HEK293 (cell line): ENCODE measurements around the gene SBSN.

ENCODE experiments used
- CTCF ChIA-PET: fragments of 350-600 bp; formaldehyde crosslinking; extraction: SDS; loops from one replicate; lab custom pipeline; 2021; ENCODE audit warnings: antibody characterized with exemption; lab: Yijun Ruan, JAX
- POLR2A ChIA-PET: fragments of 300-600 bp; formaldehyde crosslinking; extraction: SDS; loops from one replicate; lab custom pipeline; 2020; ENCODE audit warnings: antibody characterized with exemption, inconsistent platforms; lab: Yijun Ruan, JAX
- H3K27ac ChIP-seq: fragments of 200-500 bp; sonication (Bioruptor generic); 2 replicates; pipeline ENCODE4 v1.5.1; 2014; ENCODE audit warnings: low read depth, low read length, control low read depth, inconsistent platforms; ENCODE audit errors: extremely low read depth
- H3K36me3 ChIP-seq, 2 experiments: fragments of 200-500 bp in 1 of 2; sonication (Bioruptor generic) in 1 of 2; 1 replicate in 1 of 2; 2 replicates in 1 of 2; pipeline ENCODE4 v1.5.1; 2014 to 2017; ENCODE audit warnings: inconsistent platforms in 2 of 2, low read length in 2 of 2; ENCODE audit not compliant: control insufficient read depth in 2 of 2, insufficient read depth in 1 of 2
- H3K4me1 ChIP-seq: fragments of 200-500 bp; sonication (Bioruptor generic); 2 replicates; pipeline ENCODE4 v1.5.1; 2014; ENCODE audit warnings: mild to moderate bottlenecking, low read length, inconsistent platforms; ENCODE audit not compliant: control insufficient read depth, insufficient read depth
- H3K4me3 ChIP-seq: 2 replicates; pipeline ENCODE4 v1.5.1; 2011; ENCODE audit warnings: low read depth, mild to moderate bottlenecking, control low read depth, low read length, moderate library complexity
- H3K9me3 ChIP-seq: fragments of 200-500 bp; sonication (Bioruptor generic); 2 replicates; pipeline ENCODE4 v1.5.1; 2014; ENCODE audit warnings: low read depth, low read length, inconsistent platforms; ENCODE audit not compliant: control insufficient read depth, insufficient read depth
- BCL11B ChIP-seq: fragments of 450-650 bp; formaldehyde crosslinking; IDR thresholded peaks from 2 replicates; pipeline ENCODE4 v1.5.1; 2016; ENCODE audit warnings: low read depth, missing biosample characterization, missing genetic modification characterization
- KLF9 ChIP-seq: fragments of 450-650 bp; formaldehyde crosslinking; IDR thresholded peaks from 2 replicates; pipeline ENCODE4 v1.5.1; 2016; ENCODE audit warnings: missing biosample characterization, missing genetic modification characterization, low read depth
- SALL2 ChIP-seq: fragments of 450-650 bp; formaldehyde crosslinking; IDR thresholded peaks from 2 replicates; pipeline ENCODE4 v1.5.0; 2017; ENCODE audit warnings: missing biosample characterization, mild to moderate bottlenecking, missing genetic modification characterization, borderline replicate concordance
- ZFP69B ChIP-seq: fragments of 450-650 bp; formaldehyde crosslinking; IDR thresholded peaks from 2 replicates; pipeline ENCODE4 v1.5.1; 2016; ENCODE audit warnings: missing biosample characterization, missing genetic modification characterization
- ZNF155 ChIP-seq: fragments of 450-650 bp; formaldehyde crosslinking; IDR thresholded peaks from 2 replicates; pipeline ENCODE4 v1.5.1; 2016; ENCODE audit warnings: missing biosample characterization, missing genetic modification characterization
- ZNF202 ChIP-seq: fragments of 450-650 bp; formaldehyde crosslinking; IDR thresholded peaks from 2 replicates; pipeline ENCODE4 v1.5.1; 2016; ENCODE audit warnings: missing biosample characterization, missing genetic modification characterization, borderline replicate concordance
- ZNF266 ChIP-seq: fragments of 450-650 bp; formaldehyde crosslinking; IDR thresholded peaks from 2 replicates; pipeline ENCODE4 v1.5.1; 2016; ENCODE audit warnings: missing biosample characterization, missing genetic modification characterization, low read depth
- ZNF341 ChIP-seq: fragments of 450-650 bp; formaldehyde crosslinking; IDR thresholded peaks from 2 replicates; pipeline ENCODE4; 2016; ENCODE audit warnings: low read depth, missing biosample characterization, missing genetic modification characterization
- ZNF549 ChIP-seq: fragments of 450-650 bp; IDR thresholded peaks from 2 replicates; pipeline ENCODE4 v1.5.1; 2018; ENCODE audit warnings: missing biosample characterization, missing genetic modification characterization, mild to moderate bottlenecking, inconsistent platforms, moderate library complexity
- ZNF623 ChIP-seq: fragments of 450-650 bp; formaldehyde crosslinking; IDR thresholded peaks from 2 replicates; pipeline ENCODE4 v1.5.1; 2016; ENCODE audit warnings: missing biosample characterization, missing genetic modification characterization
- ZNF792 ChIP-seq: fragments of 450-650 bp; formaldehyde crosslinking; IDR thresholded peaks from 2 replicates; pipeline ENCODE4 v1.5.1; 2016; ENCODE audit warnings: missing biosample characterization, missing genetic modification characterization
- TF ChIP-seq, protein P1 (sequence below): fragments of 450-650 bp; formaldehyde crosslinking; IDR thresholded peaks from 2 replicates; pipeline ENCODE4 v1.5.1; 2016; ENCODE audit warnings: missing biosample characterization, missing genetic modification characterization
- TF ChIP-seq, protein P2 (sequence below): fragments of 450-650 bp; formaldehyde crosslinking; IDR thresholded peaks from 2 replicates; pipeline ENCODE4 v1.5.1; 2016; ENCODE audit warnings: missing biosample characterization, missing genetic modification characterization
- TF ChIP-seq, protein P3 (sequence below): fragments of 450-650 bp; formaldehyde crosslinking; IDR thresholded peaks from 2 replicates; pipeline ENCODE4 v1.5.1; 2017; ENCODE audit warnings: missing biosample characterization, missing genetic modification characterization
- TF ChIP-seq, protein P4 (sequence below): fragments of 450-650 bp; formaldehyde crosslinking; IDR thresholded peaks from 2 replicates; pipeline ENCODE4 v1.5.1; 2017; ENCODE audit warnings: missing biosample characterization, missing genetic modification characterization
- TF ChIP-seq, protein P5 (sequence below): fragments of 450-650 bp; formaldehyde crosslinking; IDR thresholded peaks from 2 replicates; pipeline ENCODE4 v1.5.1; 2017; ENCODE audit warnings: missing biosample characterization, missing genetic modification characterization
- TF ChIP-seq, protein P6 (sequence below): fragments of 450-650 bp; formaldehyde crosslinking; IDR thresholded peaks from 2 replicates; pipeline ENCODE4 v1.5.1; 2016; ENCODE audit warnings: missing biosample characterization, missing genetic modification characterization

Gene SBSN

DNA sequence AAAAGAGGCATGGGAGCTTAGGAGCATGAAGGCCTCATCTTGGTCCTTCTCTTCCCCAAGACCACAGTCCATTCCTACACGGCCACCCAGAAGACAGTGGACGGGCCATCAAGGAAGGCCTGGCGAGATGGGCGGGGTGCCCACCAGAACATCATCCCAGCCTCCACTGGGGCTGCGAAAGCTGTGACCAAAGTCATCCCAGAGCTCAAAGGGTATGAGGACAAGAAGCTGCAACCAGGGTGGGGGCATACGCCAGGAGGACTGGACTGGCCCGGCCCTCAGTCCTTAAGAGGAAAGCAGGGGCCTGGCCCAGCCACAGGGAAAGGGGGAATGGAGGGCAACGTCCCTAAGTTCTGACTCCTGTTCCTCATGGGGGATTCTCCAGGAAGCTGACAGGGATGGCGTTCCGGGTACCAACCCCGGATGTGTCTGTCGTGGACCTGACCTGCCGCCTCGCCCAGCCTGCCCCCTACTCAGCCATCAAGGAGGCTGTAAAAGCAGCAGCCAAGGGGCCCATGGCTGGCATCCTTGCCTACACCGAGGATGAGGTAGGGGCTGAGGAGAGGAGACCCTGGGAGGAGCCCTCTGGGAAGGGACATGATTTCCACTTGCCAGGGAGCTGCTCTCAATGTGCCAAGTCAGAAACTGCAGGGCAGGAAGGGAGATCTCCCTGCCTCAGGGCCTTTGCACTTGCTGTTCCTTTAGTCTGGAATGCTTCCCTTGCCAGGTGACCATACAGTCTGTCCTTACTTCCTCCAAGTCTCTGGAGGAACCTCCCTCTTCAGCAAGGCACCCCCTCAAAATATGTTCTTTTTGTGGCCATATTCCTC is 15.4 kb upstream of the SBSN start:
- POLR2A ChIA-PET = interaction anchor here (1.0 to 2.6 kb wide), 4 partner anchors 8 to 596 kb away, joined by 3 to 14 read pairs (median 5); partner anchors contain the start of gene CAPNS1
- Histone ChIP-seq H3K9me3 (no peaks in the 10 kb centered on the region), H3K36me3 (peaks cover 48 to 60% of the 10 kb centered on the region in 2 experiments), H3K4me1 (peaks cover 16% of the 10 kb centered on the region), H3K4me3 (no peak overlapping the region), H3K27ac (peak overlapping the region; percentile 94)
- TF ChIP-seq ZNF623 (tag by site-specific recombination) = peak; percentile 99
- TF ChIP-seq, protein P1, sequence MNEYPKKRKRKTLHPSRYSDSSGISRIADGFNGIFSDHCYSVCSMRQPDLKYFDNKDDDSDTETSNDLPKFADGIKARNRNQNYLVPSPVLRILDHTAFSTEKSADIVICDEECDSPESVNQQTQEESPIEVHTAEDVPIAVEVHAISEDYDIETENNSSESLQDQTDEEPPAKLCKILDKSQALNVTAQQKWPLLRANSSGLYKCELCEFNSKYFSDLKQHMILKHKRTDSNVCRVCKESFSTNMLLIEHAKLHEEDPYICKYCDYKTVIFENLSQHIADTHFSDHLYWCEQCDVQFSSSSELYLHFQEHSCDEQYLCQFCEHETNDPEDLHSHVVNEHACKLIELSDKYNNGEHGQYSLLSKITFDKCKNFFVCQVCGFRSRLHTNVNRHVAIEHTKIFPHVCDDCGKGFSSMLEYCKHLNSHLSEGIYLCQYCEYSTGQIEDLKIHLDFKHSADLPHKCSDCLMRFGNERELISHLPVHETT (tag by site-specific recombination) = no peak
- TF ChIP-seq, protein P2, sequence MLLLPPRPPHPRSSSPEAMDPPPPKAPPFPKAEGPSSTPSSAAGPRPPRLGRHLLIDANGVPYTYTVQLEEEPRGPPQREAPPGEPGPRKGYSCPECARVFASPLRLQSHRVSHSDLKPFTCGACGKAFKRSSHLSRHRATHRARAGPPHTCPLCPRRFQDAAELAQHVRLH (tag by site-specific recombination) = 0 out of 2 replicates have a peak, but pooled peaks have one; percentile 13
- CTCF ChIA-PET = interaction anchor here (0.6 to 2.5 kb wide), 7 partner anchors 12 to 191 kb away, joined by 3 to 17 read pairs (median 5); no protein-coding TSS in a partner anchor

DNA sequence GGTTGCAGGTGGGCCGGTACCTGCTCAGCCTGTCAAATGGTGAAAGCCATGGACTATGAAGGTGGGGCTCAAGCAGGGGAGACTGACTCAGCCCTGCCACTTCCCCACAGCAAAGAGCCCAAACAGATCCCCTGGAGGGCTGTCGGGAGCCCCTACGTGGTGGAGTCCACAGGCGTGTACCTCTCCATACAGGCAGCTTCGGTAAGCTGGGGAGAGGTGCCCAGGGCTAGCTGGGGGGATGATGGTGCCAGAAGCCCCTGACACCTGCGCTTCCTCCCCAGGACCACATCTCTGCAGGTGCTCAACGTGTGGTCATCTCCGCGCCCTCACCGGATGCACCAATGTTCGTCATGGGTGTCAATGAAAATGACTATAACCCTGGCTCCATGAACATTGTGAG is 14.1 kb upstream of the SBSN start:
- ChIA-PET POLR2A (interaction anchor here (1.0 kb wide), 1 partner anchor 16 kb away, joined by 3 read pairs; no protein-coding TSS in a partner anchor), CTCF (interaction anchor here (0.6 to 1.1 kb wide), 2 partner anchors 82 to 277 kb away, joined by 3 to 4 read pairs; no protein-coding TSS in a partner anchor)
- Histone ChIP-seq H3K4me1 (peaks cover 16% of the 10 kb centered on the region), H3K4me3 (no peak overlapping the region), H3K36me3 (peaks cover 47 to 48% of the 10 kb centered on the region in 2 experiments), H3K27ac (no peak overlapping the region), H3K9me3 (no peaks in the 10 kb centered on the region)
- no peak for TF ChIP-seq KLF9 (tag by site-specific recombination)
- TF ChIP-seq SALL2 (tag by site-specific recombination) = no peak

DNA sequence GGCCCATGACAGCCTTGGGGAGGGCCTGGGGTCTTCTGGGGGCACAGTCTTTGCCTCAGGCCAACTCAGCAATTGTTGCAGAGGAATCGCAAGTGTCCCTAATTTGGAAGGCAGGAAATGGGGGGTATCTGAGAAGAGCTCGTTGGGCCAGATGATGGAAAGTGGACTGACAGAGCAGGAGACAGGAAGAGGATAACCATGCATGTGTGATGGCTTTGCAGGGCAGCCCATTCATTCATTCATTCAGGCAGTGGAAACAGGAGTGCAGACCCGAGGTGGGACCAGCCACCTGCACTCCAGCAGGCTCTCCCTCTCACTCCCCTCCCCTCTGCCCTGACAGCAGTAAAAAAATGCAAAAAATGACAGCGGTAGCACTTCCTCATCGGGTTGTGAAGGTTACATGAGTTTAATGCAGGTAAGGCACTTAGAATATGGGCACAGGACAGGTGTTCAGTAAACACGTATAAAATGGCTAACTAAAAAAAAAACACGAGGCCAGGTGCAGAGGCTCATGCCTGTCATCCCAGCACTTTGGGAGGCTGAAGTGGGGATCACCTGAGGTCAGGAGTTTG is 12.3 kb upstream of the SBSN start:
- no peak overlapping the region for H3K27ac ChIP-seq
- peaks cover 14% of the 10 kb centered on the region for H3K4me1 ChIP-seq
- H3K4me3 ChIP-seq = no peak overlapping the region
- CTCF ChIA-PET = interaction anchor here (0.6 kb wide), 1 partner anchor 14 kb away, joined by 4 read pairs; no protein-coding TSS in a partner anchor
- TF ChIP-seq ZNF266 (tag by site-specific recombination) (no peak), ZNF341 (peak; percentile 74)
- H3K9me3 ChIP-seq = no peaks in the 10 kb centered on the region
- POLR2A ChIA-PET = interaction anchor here (1.0 kb wide), 1 partner anchor 30 kb away, joined by 4 read pairs; no protein-coding TSS in a partner anchor
- H3K36me3 ChIP-seq = peaks cover 39 to 46% of the 10 kb centered on the region in 2 experiments

DNA sequence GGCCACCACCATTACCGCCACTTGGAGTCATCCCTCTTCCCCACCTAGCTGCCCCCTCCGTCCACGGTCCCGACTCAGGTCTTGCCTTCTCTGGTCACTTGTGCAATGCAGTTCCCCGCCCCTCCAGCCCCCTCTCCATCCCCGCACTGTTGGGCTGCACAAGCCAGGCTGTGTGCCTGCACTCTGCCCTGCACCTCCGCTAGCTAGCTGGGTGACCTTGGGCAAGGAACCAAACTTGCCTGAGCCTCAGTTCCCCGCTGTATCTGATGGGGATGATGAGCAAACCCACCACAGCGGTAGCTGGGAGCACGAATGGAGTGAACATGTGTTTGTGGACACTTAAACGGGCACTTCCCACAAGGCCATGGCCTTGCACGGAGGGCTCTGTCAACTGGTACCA is 11.7 kb upstream of the SBSN start:
- H3K27ac ChIP-seq = no peak overlapping the region
- ChIA-PET CTCF (interaction anchor here (0.6 to 3.4 kb wide), 3 partner anchors 9 to 23 kb away, joined by 3 to 18 read pairs (median 4); partner anchors contain the start of gene ATP4A), POLR2A (no interaction called here)
- H3K4me3 ChIP-seq = no peak overlapping the region
- peaks cover 16% of the 10 kb centered on the region for H3K4me1 ChIP-seq
- H3K36me3 ChIP-seq = peaks cover 39 to 46% of the 10 kb centered on the region in 2 experiments
- H3K9me3 ChIP-seq = no peaks in the 10 kb centered on the region
- TF ChIP-seq, protein P3, sequence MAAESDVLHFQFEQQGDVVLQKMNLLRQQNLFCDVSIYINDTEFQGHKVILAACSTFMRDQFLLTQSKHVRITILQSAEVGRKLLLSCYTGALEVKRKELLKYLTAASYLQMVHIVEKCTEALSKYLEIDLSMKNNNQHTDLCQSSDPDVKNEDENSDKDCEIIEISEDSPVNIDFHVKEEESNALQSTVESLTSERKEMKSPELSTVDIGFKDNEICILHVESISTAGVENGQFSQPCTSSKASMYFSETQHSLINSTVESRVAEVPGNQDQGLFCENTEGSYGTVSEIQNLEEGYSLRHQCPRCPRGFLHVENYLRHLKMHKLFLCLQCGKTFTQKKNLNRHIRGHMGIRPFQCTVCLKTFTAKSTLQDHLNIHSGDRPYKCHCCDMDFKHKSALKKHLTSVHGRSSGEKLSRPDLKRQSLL (tag by site-specific recombination) = no peak
- TF ChIP-seq ZNF155 (no peak), ZNF549 (tag by site-specific recombination) (no peak), ZNF202 (tag by site-specific recombination) (no peak), ZNF792 (tag by site-specific recombination) (no peak), BCL11B (no peak), ZFP69B (tag by site-specific recombination) (no peak)
- TF ChIP-seq, protein P4, sequence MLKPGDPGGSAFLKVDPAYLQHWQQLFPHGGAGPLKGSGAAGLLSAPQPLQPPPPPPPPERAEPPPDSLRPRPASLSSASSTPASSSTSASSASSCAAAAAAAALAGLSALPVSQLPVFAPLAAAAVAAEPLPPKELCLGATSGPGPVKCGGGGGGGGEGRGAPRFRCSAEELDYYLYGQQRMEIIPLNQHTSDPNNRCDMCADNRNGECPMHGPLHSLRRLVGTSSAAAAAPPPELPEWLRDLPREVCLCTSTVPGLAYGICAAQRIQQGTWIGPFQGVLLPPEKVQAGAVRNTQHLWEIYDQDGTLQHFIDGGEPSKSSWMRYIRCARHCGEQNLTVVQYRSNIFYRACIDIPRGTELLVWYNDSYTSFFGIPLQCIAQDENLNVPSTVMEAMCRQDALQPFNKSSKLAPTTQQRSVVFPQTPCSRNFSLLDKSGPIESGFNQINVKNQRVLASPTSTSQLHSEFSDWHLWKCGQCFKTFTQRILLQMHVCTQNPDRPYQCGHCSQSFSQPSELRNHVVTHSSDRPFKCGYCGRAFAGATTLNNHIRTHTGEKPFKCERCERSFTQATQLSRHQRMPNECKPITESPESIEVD = no peak
- TF ChIP-seq, protein P5, sequence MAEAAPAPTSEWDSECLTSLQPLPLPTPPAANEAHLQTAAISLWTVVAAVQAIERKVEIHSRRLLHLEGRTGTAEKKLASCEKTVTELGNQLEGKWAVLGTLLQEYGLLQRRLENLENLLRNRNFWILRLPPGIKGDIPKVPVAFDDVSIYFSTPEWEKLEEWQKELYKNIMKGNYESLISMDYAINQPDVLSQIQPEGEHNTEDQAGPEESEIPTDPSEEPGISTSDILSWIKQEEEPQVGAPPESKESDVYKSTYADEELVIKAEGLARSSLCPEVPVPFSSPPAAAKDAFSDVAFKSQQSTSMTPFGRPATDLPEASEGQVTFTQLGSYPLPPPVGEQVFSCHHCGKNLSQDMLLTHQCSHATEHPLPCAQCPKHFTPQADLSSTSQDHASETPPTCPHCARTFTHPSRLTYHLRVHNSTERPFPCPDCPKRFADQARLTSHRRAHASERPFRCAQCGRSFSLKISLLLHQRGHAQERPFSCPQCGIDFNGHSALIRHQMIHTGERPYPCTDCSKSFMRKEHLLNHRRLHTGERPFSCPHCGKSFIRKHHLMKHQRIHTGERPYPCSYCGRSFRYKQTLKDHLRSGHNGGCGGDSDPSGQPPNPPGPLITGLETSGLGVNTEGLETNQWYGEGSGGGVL (tag by site-specific recombination) = no peak
- TF ChIP-seq, protein P6, sequence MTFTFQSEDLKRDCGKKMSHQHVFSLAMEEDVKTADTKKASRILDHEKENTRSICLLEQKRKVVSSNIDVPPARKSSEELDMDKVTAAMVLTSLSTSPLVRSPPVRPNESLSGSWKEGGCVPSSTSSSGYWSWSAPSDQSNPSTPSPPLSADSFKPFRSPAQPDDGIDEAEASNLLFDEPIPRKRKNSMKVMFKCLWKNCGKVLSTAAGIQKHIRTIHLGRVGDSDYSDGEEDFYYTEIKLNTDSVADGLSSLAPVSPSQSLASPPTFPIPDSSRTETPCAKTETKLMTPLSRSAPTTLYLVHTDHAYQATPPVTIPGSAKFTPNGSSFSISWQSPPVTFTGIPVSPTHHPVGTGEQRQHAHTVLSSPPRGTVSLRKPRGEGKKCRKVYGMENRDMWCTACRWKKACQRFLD (tag by site-specific recombination) = no peak
